ENCODE results near the gene KCNQ1. TPM values are rescaled to one million over a fixed set of nuclear protein-coding genes. Genes with fewer than 3 reads are reported as not detected.

Gene KCNQ1
- total RNA-seq, 1 experiment from 2014 or later, result 2.3 TPM

DNA sequence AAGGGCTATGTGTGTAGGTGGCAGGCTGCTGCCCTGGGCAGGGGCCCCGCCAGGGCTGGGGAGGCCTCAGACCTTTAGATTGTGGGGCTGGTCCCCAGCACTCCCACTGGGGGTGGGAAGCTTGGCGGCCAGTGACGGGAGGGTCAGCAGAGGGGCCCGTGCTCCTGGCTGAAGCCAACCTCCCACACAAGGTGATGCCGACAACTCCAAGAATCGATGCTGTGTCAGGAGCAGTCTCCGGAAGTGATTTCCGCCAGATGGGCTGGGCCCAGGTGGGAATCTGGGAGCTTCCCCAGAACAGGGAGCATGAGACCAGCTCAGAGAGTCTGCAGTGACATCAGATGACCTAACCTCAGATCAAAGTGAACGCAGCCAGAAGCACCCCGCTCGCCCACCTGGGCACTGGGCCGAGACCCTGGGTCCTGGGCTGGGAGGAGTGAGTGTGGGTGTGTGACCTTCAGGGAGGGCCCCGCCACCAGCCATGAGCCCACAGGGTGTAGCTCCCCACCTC, 8.2 kb upstream of the KCNQ1 start:
- Histone ChIP-seq H3K14ac (ENCODE audit: insufficient read depth, low read length) (no peak overlapping the region; the same call in 1 of the 2 replicates), H3K9me3 (ENCODE audit: control insufficient read depth, low read depth, low read length) (no peaks in the 10 kb centered on the region), H3K23me2 (ENCODE audit: insufficient read length, low read depth, low read length, poor library complexity, severe bottlenecking) (no peaks in the 10 kb centered on the region), H4K20me1 (ENCODE audit: control insufficient read depth, insufficient read depth, insufficient read length) (no peaks in the 10 kb centered on the region), H2BK20ac (ENCODE audit: low read depth, low read length, poor library complexity, severe bottlenecking) (no peak overlapping the region), H3K4me2 (ENCODE audit: insufficient read depth, insufficient read length, low read length) (no peak overlapping the region), H2AK5ac (ENCODE audit: insufficient read length, low read length) (no peak overlapping the region), H3K79me1 (ENCODE audit: insufficient read depth, low read depth, low read length, poor library complexity, severe bottlenecking) (no peaks in the 10 kb centered on the region), H2BK12ac (ENCODE audit: insufficient read length, low read depth, low read length) (no peak overlapping the region), H3K18ac (ENCODE audit: insufficient read length, low read depth, low read length) (no peak overlapping the region), H3K56ac (ENCODE audit: insufficient read length, low read depth, low read length) (no peak overlapping the region), H2AFZ (ENCODE audit: low read length) (no peak overlapping the region), H4K91ac (ENCODE audit: insufficient read length, low read depth, low read length) (no peak overlapping the region), H4K5ac (ENCODE audit: insufficient read length, low read depth, low read length) (no peak overlapping the region), H3T11ph (ENCODE audit: low read length) (no peak overlapping the region), H2BK5ac (ENCODE audit: insufficient read length, low read length) (no peak overlapping the region), H3K27me3 (ENCODE audit: insufficient read depth, low read length) (no peaks in the 10 kb centered on the region; the same call in 1 of the 2 replicates), H3K9ac (ENCODE audit: extremely low read depth, insufficient read length, low read length) (no peak overlapping the region), H3K23ac (ENCODE audit: insufficient read length, low read depth, low read length) (no peak overlapping the region), H3K4ac (ENCODE audit: low read depth, low read length) (no peak overlapping the region), H2BK15ac (ENCODE audit: low read depth, low read length) (no peak overlapping the region), H4K8ac (replicated peaks; ENCODE audit: insufficient read length, low read depth, low read length) (no peak overlapping the region), H3K27ac (ENCODE audit: insufficient read length, low read depth, low read length) (no peak overlapping the region), H3K4me1 (ENCODE audit: insufficient read depth, low read length) (no peaks in the 10 kb centered on the region), H2BK120ac (ENCODE audit: low read depth, low read length, poor library complexity, severe bottlenecking) (no peak overlapping the region), H3K79me2 (ENCODE audit: insufficient read depth, low read length) (no peaks in the 10 kb centered on the region)
- WGBS (ENCODE audit: extremely low coverage, insufficient read length, low lambda C conversion rate), result no CpG with 5 or more reads among the region's 13 CpGs
- H3K4me3 Mint-ChIP-seq, result no peak overlapping the region
- H3K36me3 Mint-ChIP-seq (ENCODE audit: insufficient read depth in 1 of 3, low read depth in 3 of 3), result no peaks in the 10 kb centered on the region
- TF ChIP-seq, protein P1, sequence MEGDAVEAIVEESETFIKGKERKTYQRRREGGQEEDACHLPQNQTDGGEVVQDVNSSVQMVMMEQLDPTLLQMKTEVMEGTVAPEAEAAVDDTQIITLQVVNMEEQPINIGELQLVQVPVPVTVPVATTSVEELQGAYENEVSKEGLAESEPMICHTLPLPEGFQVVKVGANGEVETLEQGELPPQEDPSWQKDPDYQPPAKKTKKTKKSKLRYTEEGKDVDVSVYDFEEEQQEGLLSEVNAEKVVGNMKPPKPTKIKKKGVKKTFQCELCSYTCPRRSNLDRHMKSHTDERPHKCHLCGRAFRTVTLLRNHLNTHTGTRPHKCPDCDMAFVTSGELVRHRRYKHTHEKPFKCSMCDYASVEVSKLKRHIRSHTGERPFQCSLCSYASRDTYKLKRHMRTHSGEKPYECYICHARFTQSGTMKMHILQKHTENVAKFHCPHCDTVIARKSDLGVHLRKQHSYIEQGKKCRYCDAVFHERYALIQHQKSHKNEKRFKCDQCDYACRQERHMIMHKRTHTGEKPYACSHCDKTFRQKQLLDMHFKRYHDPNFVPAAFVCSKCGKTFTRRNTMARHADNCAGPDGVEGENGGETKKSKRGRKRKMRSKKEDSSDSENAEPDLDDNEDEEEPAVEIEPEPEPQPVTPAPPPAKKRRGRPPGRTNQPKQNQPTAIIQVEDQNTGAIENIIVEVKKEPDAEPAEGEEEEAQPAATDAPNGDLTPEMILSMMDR (conservative IDR thresholded peaks at IDR 0.05), result no peak
- H3K27ac Mint-ChIP-seq, result no peak overlapping the region
- H3K9me3 Mint-ChIP-seq, result no peaks in the 10 kb centered on the region
- peaks cover 59% of the 10 kb centered on the region for H3K27me3 Mint-ChIP-seq (ENCODE audit: low read depth)
- no peak for DNase-seq
- no peaks in the 10 kb centered on the region for H3K4me1 Mint-ChIP-seq

All from H9 (cell line).